Endothelial cell of umbilical vein (primary cell): ENCODE measurements around the gene FOXD2. TPM values are rescaled to one million over a fixed set of nuclear protein-coding genes. Genes with fewer than 3 reads are reported as not detected.

ENCODE experiments used
- BruUV-seq: library from RNA; stranded (reverse); fragments of 400-500 nt; replicated peaks from 2 replicates; lab custom pipeline; 2021; lab: Mats Ljungman, UMichigan
- CTCF ChIA-PET: fragments of 300-600, 350-600 bp; sonication (Branson Sonifier 250); formaldehyde crosslinking; loops from one replicate; lab custom pipeline; 2021; ENCODE audit warnings: antibody characterized with exemption, inconsistent platforms; lab: Charles Lee
- POLR2A ChIA-PET: fragments of 300-600, 350-600 bp; sonication (Branson Sonifier 250); formaldehyde crosslinking; loops from one replicate; lab custom pipeline; 2021; ENCODE audit warnings: antibody characterized with exemption, inconsistent platforms; lab: Charles Lee
- DNase-seq: peaks from one replicate; pipeline ENCODE4 v3.0.0-alpha.2; 2011; ENCODE audit warnings: low read depth, low spot score
- FAIRE-seq: peaks from 2 replicates; lab custom pipeline; 2011; peaks lifted over from hg19 to GRCh38; lab: Jason Lieb, UNC
- H2AFZ ChIP-seq: 2 replicates; pipeline ENCODE4 v1.6.0; 2012; ENCODE audit warnings: low read depth, low read length, control low read depth, inconsistent platforms
- H3K27ac ChIP-seq: 2 replicates; pipeline ENCODE4 v1.5.1; 2011; ENCODE audit warnings: low read depth, mild to moderate bottlenecking, control low read depth, low read length, moderate library complexity; ENCODE audit not compliant: insufficient read depth
- H3K27me3 ChIP-seq, 2 experiments: 2 replicates each; pipeline versions ENCODE4 v1.6.0 to v1.6.1; 2011; ENCODE audit warnings: low read length in 2 of 2, mixed read lengths in 1 of 2; ENCODE audit not compliant: control insufficient read depth in 2 of 2, insufficient read depth in 2 of 2
- H3K36me3 ChIP-seq, 2 experiments: 2 replicates in 1 of 2; 3 replicates in 1 of 2; pipeline ENCODE4 v1.5.1; 2011; ENCODE audit warnings: low read length in 2 of 2, mild to moderate bottlenecking in 1 of 2, moderate library complexity in 1 of 2; ENCODE audit not compliant: control insufficient read depth in 2 of 2, insufficient read depth in 2 of 2; ENCODE audit errors: extremely low read depth in 1 of 2
- H3K4me1 ChIP-seq: 3 replicates; pipeline ENCODE4 v1.5.1; 2011; ENCODE audit warnings: mild to moderate bottlenecking, low read length; ENCODE audit not compliant: control insufficient read depth, insufficient read depth; ENCODE audit errors: extremely low read depth
- H3K4me2 ChIP-seq: 2 replicates; pipeline ENCODE4 v1.6.1; 2011; ENCODE audit warnings: low read length, control low read depth, mixed read lengths; ENCODE audit not compliant: insufficient read depth
- H3K4me3 ChIP-seq, 3 experiments: fragments of 200-600 bp in 1 of 3; sonication (generic), shearing (Covaris generic) in 1 of 3; replicated peaks in 1 of 3; 2 replicates each; pipeline ENCODE4 v1.5.1; 2011 to 2016; ENCODE audit warnings: control low read depth in 3 of 3, low read length in 3 of 3, mild to moderate bottlenecking in 2 of 3, inconsistent platforms in 1 of 3, low read depth in 1 of 3, moderate library complexity in 1 of 3; ENCODE audit not compliant: insufficient read depth in 1 of 3
- H3K79me2 ChIP-seq: 2 replicates; pipeline ENCODE4 v1.6.0; 2012; ENCODE audit warnings: low read length, inconsistent platforms; ENCODE audit not compliant: control insufficient read depth, insufficient read depth
- H3K9ac ChIP-seq: replicated peaks from 2 replicates; pipeline ENCODE3; 2011; ENCODE audit warnings: low read length, control low read depth; ENCODE audit not compliant: insufficient read depth; ENCODE audit errors: extremely low read depth
- H3K9me1 ChIP-seq: replicated peaks from 3 replicates; pipeline ENCODE4 v1.6.0; 2011; ENCODE audit warnings: mild to moderate bottlenecking, low read length; ENCODE audit not compliant: control insufficient read depth, insufficient read depth; ENCODE audit errors: extremely low read depth
- H3K9me3 ChIP-seq: replicated peaks from 2 replicates; pipeline ENCODE4 v1.5.1; 2012; ENCODE audit warnings: low read length, inconsistent platforms; ENCODE audit not compliant: control insufficient read depth, insufficient read depth
- H4K20me1 ChIP-seq: replicated peaks from 2 replicates; pipeline ENCODE3; 2011; ENCODE audit warnings: mild to moderate bottlenecking, low read length; ENCODE audit not compliant: control insufficient read depth, insufficient read depth; ENCODE audit errors: extremely low read depth
- CTCF ChIP-seq, 2 donors: IDR thresholded peaks; 1 replicate in 1 of 2; 2 replicates in 1 of 2; pipeline ENCODE4 v1.5.1; 2011; ENCODE audit warnings: low read length in 2 of 2, mild to moderate bottlenecking in 2 of 2, moderate library complexity in 2 of 2, control low read depth in 1 of 2, inconsistent platforms in 1 of 2, low read depth in 1 of 2; ENCODE audit not compliant: insufficient read depth in 1 of 2; ENCODE audit errors: extremely low read depth in 1 of 2
- EZH2 ChIP-seq: IDR thresholded peaks from 2 replicates; pipeline ENCODE4 v1.6.1; 2012; ENCODE audit warnings: borderline replicate concordance, low read depth, mild to moderate bottlenecking, moderate library complexity, low read length, inconsistent platforms; ENCODE audit not compliant: severe bottlenecking
- FOS ChIP-seq: IDR thresholded peaks from 2 replicates; pipeline ENCODE4 v1.6.1; 2011; ENCODE audit warnings: mild to moderate bottlenecking, low read length, moderate library complexity, borderline replicate concordance; ENCODE audit not compliant: insufficient read depth
- GATA2 ChIP-seq: IDR thresholded peaks from 2 replicates; pipeline ENCODE4 v1.7.0; 2011; ENCODE audit warnings: low read depth, mild to moderate bottlenecking, moderate library complexity, mixed read lengths, low read length; ENCODE audit not compliant: insufficient read length, insufficient read depth
- JUN ChIP-seq: IDR thresholded peaks from 2 replicates; pipeline ENCODE4 v1.6.1; 2011; ENCODE audit warnings: borderline replicate concordance, low read depth; ENCODE audit not compliant: insufficient read length, insufficient read depth
- MAX ChIP-seq: IDR thresholded peaks from 2 replicates; pipeline ENCODE4 v1.6.1; 2011; ENCODE audit not compliant: insufficient read depth, insufficient read length
- MYC ChIP-seq: IDR thresholded peaks from one replicate; pipeline ENCODE4 v1.6.1; 2011; ENCODE audit warnings: mild to moderate bottlenecking, low read depth, low read length
- POLR2A ChIP-seq: IDR thresholded peaks from 2 replicates; pipeline ENCODE4 v1.6.1; 2012; ENCODE audit warnings: low read depth, mild to moderate bottlenecking, control low read depth, low read length
- POLR2AphosphoS5 ChIP-seq: IDR thresholded peaks from 2 replicates; pipeline ENCODE4 v1.6.1; 2012; ENCODE audit warnings: low read depth, mild to moderate bottlenecking, control low read depth, low read length, moderate library complexity; ENCODE audit not compliant: insufficient read depth
- dilution Hi-C: fragments of 300-500 bp; cut with MboI; formaldehyde crosslinking; loops from one replicate; pipeline ENCODE4 v1.15.0; 2019; ENCODE audit warnings: low sequenced_read_pairs; ENCODE audit not compliant: extremely low pct_ligation_motif_present
- intact Hi-C: fragments of 100-400 bp; cut with micrococcal nuclease; formaldehyde crosslinking; loops from one replicate; pipeline ENCODE4 v1.10.0; 2022
- polyA plus RNA-seq, 4 experiments: library from polyadenylated mRNA; depleted of rRNA in 3 of 4; stranded (reverse) in 3 of 4; unstranded in 1 of 4; fragments of >200 nt; gene quantifications; 2 replicates each; pipeline versions ENCODE4 v1.2.1 to v1.2.3, GENCODE V29; 2011 to 2012; ENCODE audit warnings: missing spikeins in 1 of 4
- total RNA-seq: library from RNA; stranded (reverse); gene quantifications from 2 replicates; pipeline ENCODE4 v1.2.3, GENCODE V29; 2021

The FOXD2 gene
- total and polyA plus RNA-seq, 2 donors (not counting 3 experiments of a cell fraction or from before 2014, with no cell fraction given), result 0.01 to 0.09 TPM

GRCh38 chr1:47403321-47403910 is 34.4 kb upstream of the FOXD2 start:
- Histone ChIP-seq H3K4me1 (no peaks in the 10 kb centered on the region), H3K9me1 (no peaks in the 10 kb centered on the region), H3K27ac (no peak overlapping the region), H3K4me2 (no peak overlapping the region), H3K4me3 (no peak overlapping the region), H3K79me2 (no peaks in the 10 kb centered on the region), H3K9ac (no peak overlapping the region), H3K9me3 (no peaks in the 10 kb centered on the region), H3K27me3 (peaks cover 11 to 17% of the 10 kb centered on the region in 2 experiments), H2AFZ (no peak overlapping the region), H3K36me3 (no peaks in the 10 kb centered on the region), H4K20me1 (no peaks in the 10 kb centered on the region)
- intact Hi-C loops (no loop called here), dilution Hi-C loops (no loop called here)
- BruUV-seq, result no TSS peak
- TF ChIP-seq CTCF (IDR thresholded peaks at IDR 0.05; ENCODE audit: extremely low read depth in 1 of 2, insufficient read depth in 1 of 2, low read depth in 1 of 2, low read length in 2 of 2), result no peak
- ChIA-PET CTCF (no interaction called here), POLR2A (no interaction called here)
- FAIRE-seq (no peak), DNase-seq (no peak)

GRCh38 chr1:47405697-47406096 is 32.1 kb upstream of the FOXD2 start:
- H2AFZ ChIP-seq, result no peak overlapping the region
- TF ChIP-seq EZH2, result no peak
- TF ChIP-seq JUN, result no peak
- TF ChIP-seq CTCF (IDR thresholded peaks at IDR 0.05; ENCODE audit: extremely low read depth in 1 of 2, insufficient read depth in 1 of 2, low read depth in 1 of 2, low read length in 2 of 2), result no peak
- TF ChIP-seq POLR2AphosphoS5, result no peak
- no peak for TF ChIP-seq GATA2
- no peak for TF ChIP-seq FOS
- no peak for TF ChIP-seq POLR2A
- no peak for TF ChIP-seq MYC
- no peak for TF ChIP-seq MAX
- no peak overlapping the region for H3K9ac ChIP-seq
- intact Hi-C loops, result no loop called here
- H3K9me3 ChIP-seq, result no peaks in the 10 kb centered on the region
- no TSS peak for BruUV-seq
- H3K36me3 ChIP-seq, result no peaks in the 10 kb centered on the region
- H4K20me1 ChIP-seq, result no peaks in the 10 kb centered on the region
- no peaks in the 10 kb centered on the region for H3K4me1 ChIP-seq
- POLR2A ChIA-PET, result no interaction called here
- peaks cover 8 to 24% of the 10 kb centered on the region in 2 experiments for H3K27me3 ChIP-seq
- H3K4me3 ChIP-seq, result no peak overlapping the region
- no peak for FAIRE-seq
- H3K79me2 ChIP-seq, result no peaks in the 10 kb centered on the region
- H3K27ac ChIP-seq, result no peak overlapping the region
- dilution Hi-C loops, result no loop called here
- no peaks in the 10 kb centered on the region for H3K9me1 ChIP-seq
- CTCF ChIA-PET, result no interaction called here
- DNase-seq, result no peak
- H3K4me2 ChIP-seq, result no peak overlapping the region
